DMS53 treated with DMSO at 0.1 percent for 48 hours (cell line): ENCODE data around the gene TBC1D5.
"Not testable (repeated sequence)": the region's sequence is repeated elsewhere in the genome, so short reads cannot be mapped to it uniquely, and the experiment has no call there.

Experiments used
- DNase-seq: peaks from one replicate; lab custom pipeline; 2025; ENCODE audit not compliant: unreplicated experiment; lab: John Stamatoyannopoulos, UW

Gene TBC1D5

GRCh38 chr3:17552351-17552750, 190.1 kb downstream of the TBC1D5 start:
- no peak for DNase-seq

- no peak for DNase-seq
These were observed 190.5 kb downstream of the TBC1D5 start for GRCh38 chr3:17551895-17552294.

- no peak for DNase-seq
These were observed 191.1 kb downstream of the TBC1D5 start for GRCh38 chr3:17551333-17551732.

- no peak for DNase-seq
These were observed 191.8 kb downstream of the TBC1D5 start for GRCh38 chr3:17550624-17551023.

- no peak for DNase-seq
These were observed 195.8 kb downstream of the TBC1D5 start for GRCh38 chr3:17546500-17547255.

GRCh38 chr3:17544632-17545031, 197.8 kb downstream of the TBC1D5 start:
- DNase-seq: no peak

- DNase-seq: no peak
These were observed 199.8 kb downstream of the TBC1D5 start for GRCh38 chr3:17542591-17542990.

- DNase-seq: no peak
These were observed 203.0 kb downstream of the TBC1D5 start for GRCh38 chr3:17539436-17539835.

- DNase-seq: no peak
These were observed 207.2 kb downstream of the TBC1D5 start for GRCh38 chr3:17535274-17535673.

- not testable (repeated sequence) for DNase-seq
These were observed 210.0 kb downstream of the TBC1D5 start for GRCh38 chr3:17532446-17532845.

GRCh38 chr3:17529677-17530076, 212.8 kb downstream of the TBC1D5 start:
- DNase-seq: no peak

GRCh38 chr3:17518189-17519059, 224.0 kb downstream of the TBC1D5 start:
- no peak for DNase-seq

- DNase-seq: no peak
These were observed 226.8 kb downstream of the TBC1D5 start for GRCh38 chr3:17515445-17516234.

GRCh38 chr3:17514597-17514996, 227.8 kb downstream of the TBC1D5 start:
- DNase-seq: no peak

GRCh38 chr3:17510265-17510664, 232.2 kb downstream of the TBC1D5 start:
- no peak for DNase-seq

GRCh38 chr3:17508180-17508752, 234.2 kb downstream of the TBC1D5 start:
- no peak for DNase-seq

- DNase-seq: no peak
These were observed 235.0 kb downstream of the TBC1D5 start for GRCh38 chr3:17507480-17507879.

- DNase-seq: no peak
These were observed 236.6 kb downstream of the TBC1D5 start for GRCh38 chr3:17505856-17506255.

GRCh38 chr3:17501745-17502144, 240.7 kb downstream of the TBC1D5 start:
- no peak for DNase-seq

GRCh38 chr3:17500618-17501017, 241.8 kb downstream of the TBC1D5 start:
- no peak for DNase-seq
